Skeletal muscle satellite cell (primary cell): Measurements from ENCODE around the gene TMEM59L.

ENCODE experiments used
- H3K27me3 ChIP-seq: 2 replicates; pipeline ENCODE4 v1.7.0; 2013; ENCODE audit warnings: low read length; ENCODE audit not compliant: control insufficient read depth, insufficient read depth
- H3K36me3 ChIP-seq: 2 replicates; pipeline ENCODE4 v1.7.0; 2013; ENCODE audit warnings: mild to moderate bottlenecking, control low read depth, low read length; ENCODE audit not compliant: insufficient read depth
- H3K4me1 ChIP-seq: 2 replicates; pipeline ENCODE4 v1.7.0; 2013; ENCODE audit warnings: low read length; ENCODE audit not compliant: control insufficient read depth, insufficient read depth
- H3K4me2 ChIP-seq: 2 replicates; pipeline ENCODE4 v1.7.0; 2013; ENCODE audit warnings: mild to moderate bottlenecking, low read length
- H3K4me3 ChIP-seq: 2 replicates; pipeline ENCODE4 v1.7.0; 2013; ENCODE audit warnings: low read length
- H3K9ac ChIP-seq: 2 replicates; pipeline ENCODE4 v1.7.0; 2013; ENCODE audit warnings: mild to moderate bottlenecking, low read depth, low read length, moderate library complexity
- H3K9me3 ChIP-seq: replicated peaks from 2 replicates; pipeline ENCODE4 v1.7.0; 2013; ENCODE audit warnings: mild to moderate bottlenecking, control low read depth, low read length

The TMEM59L gene

DNA sequence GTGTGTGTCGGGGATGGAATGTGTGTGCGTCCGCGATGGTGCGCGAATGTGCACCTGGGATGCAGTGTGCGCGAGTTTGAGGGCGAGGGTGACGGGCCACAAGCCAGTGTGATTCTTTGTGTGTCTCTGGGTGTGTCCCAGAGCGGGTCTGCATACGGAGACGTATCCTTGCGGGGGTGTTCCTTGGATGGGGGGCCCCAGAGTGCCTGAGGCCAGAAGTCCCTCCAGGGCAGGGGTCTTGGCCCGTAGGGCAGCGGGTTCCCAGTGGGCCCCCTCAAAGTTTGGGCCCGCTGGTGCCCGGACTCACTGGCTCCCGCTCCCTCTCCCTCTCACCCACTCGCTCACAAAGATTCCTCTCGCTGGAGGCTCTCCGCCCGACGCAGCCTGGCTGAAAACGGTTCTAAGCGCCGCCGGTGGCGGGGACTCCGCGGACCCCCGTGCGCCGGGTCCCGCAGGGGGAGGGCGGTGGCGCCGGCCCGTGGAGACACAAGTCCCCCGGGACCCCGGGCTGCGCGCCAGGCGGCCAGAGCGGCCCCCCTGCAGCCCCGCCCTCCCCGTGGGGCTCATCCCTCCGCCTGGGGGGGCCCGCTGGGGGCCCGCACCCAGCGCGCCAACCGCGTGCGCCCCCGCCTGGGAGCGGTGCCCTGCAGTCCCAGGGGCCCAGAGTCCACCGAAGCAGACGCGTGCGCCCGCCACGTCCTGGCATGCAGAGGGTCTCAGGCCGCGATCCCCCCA lies 7.0 kb upstream of the TMEM59L start:
- Histone ChIP-seq H3K27me3 (peaks cover 33% of the 10 kb centered on the region), H3K4me3 (peak overlapping the region; percentile 72), H3K9me3 (no peaks in the 10 kb centered on the region), H3K4me1 (peaks cover 23% of the 10 kb centered on the region), H3K4me2 (peak overlapping the region; percentile 84), H3K9ac (peak overlapping the region; percentile 59), H3K36me3 (no peaks in the 10 kb centered on the region)

DNA sequence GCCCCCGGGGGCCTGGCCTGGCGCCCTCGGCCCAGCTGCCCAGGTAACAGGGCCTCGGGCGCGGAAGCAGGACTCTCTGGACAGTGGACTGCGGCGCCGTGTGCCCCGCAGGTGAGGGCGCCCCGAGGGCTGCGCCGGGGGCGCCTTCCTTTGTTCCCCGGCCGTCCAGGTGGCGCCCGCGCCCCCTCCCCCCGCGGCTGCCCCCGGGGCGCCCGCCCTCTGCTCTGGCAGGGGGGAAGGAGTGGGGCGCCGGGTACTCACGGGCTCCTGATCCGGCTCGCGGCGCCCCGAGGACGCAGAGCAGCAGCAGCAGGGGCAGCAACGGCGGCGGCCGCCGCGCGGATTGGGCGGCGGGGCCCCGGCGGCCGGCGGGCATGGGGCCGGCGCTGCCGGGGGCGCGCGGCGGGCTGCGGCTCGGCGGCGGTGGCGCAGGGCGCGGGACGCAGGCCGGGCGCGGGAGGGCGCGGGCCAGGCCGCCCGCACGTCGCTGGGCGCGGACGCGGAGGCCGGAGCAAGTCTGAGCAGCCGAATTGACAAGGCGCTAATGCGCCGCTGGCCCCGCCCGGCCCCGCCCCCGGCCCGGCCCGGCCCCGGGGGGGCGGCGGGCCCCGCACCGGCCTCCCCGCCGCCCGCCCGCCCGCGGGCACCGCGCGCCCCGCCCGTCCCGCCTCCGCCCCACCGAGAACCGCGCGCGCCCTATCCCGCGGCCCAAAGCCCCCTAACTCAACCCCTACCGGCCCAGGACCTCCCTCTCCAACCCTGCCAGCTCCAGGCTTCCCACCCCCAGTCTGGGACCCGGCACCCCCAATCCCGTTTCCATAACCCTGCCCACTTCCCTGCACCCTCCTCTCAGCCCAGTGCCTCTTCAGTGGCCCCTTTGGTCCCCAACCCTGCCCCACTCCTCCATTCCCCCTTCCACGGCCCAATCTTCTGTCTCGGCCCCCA lies 6.1 kb upstream of the TMEM59L start, which contains the start of gene CRLF1:
CRLF1 (minus strand) TSS at position 519 of the 945 bp plus-strand sequence; CDS start at position 376, 143 bp downstream.
- Histone ChIP-seq H3K27me3 (peaks cover 39% of the 10 kb centered on the region), H3K9ac (peak within 1 kb of the TSS; percentile 59), H3K36me3 (no peaks in the 10 kb centered on the region), H3K9me3 (no peaks in the 10 kb centered on the region), H3K4me2 (peak within 1 kb of the TSS; percentile 84), H3K4me3 (peak within 1 kb of the TSS; percentile 72), H3K4me1 (peaks cover 23% of the 10 kb centered on the region)

DNA sequence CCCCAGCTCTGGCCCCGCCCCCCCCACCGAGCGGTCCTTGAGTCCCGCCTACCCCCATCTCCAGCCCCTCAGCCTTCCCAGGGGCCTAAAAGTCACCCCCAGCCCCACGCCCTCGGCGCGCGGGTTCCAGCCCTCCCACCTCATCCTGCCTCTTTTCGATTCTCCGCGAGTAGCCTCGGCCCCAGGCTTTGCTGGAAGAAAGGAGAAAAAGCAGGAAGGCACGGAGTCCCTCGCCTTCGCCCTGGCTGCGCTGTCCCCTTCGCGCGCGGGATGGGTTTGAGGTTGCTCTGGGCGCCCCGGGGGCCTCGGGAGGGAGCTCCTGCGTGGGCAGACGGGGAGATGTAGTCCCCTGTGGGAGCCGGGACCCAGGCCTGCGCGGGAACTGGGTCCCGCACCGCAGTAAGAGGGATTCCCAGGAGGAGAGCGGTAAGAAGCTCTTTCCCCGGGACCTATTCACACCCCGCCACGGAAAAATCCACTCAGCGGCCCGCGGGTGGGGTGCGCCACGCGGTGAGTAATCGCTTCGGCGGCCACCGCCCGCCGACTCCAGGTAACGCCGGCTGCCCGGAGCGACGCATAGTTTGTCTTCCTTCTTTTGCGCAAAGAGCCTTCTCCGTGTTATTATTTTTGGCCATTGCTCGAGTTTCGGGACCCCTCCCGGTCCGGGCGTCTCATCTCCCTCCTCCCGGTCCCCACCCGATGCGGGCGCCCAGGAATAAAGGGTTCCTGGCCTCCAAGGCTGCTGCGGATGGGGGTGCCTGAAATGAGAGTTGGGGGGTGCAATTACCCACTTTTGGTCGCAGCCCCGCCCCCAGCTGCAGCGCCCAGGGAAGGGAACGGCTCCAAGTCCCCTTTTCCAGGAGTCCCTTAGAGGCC lies 5.2 kb upstream of the TMEM59L start:
- Histone ChIP-seq H3K4me2 (peak overlapping the region; percentile 77), H3K9ac (no peak overlapping the region), H3K36me3 (no peaks in the 10 kb centered on the region), H3K4me3 (peak overlapping the region; percentile 60), H3K4me1 (peaks cover 32% of the 10 kb centered on the region), H3K27me3 (peaks cover 48% of the 10 kb centered on the region), H3K9me3 (no peaks in the 10 kb centered on the region)

DNA sequence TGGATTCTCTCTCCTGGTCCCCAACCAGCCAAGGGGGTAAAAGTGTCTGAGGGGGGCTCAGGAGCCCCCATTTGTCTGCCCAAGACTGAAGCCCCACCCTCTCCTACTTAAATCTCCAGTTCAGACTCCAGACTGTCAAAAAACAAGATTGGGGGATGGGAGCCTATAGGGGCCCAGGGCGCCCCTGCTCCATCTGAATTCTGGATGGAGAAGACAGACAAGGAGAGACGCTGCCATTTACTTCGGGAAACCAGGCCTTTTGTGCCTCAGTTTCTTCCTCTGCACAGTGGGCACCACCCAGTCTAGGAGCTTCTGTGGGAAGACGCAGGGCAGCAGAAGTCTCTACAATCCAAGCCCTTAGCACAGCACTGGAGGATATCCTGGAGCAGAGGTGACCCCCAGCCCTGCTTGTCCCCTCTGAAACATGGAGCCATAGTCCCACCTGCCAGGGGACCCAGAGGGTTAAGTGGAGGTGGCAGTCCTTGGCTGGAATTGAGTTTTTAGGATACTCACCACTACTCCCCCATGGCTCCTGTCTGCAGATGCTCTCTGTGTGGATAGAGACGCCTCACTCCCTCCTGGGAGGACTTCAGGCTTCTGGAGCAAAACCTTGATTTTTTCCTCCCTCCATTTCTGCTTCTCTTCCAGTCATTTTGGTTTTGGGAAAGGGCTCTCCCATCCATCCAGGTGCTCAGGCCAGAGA lies 4.4 kb upstream of the TMEM59L start:
- H3K9ac ChIP-seq, result no peak overlapping the region
- peak overlapping the region; percentile 77 for H3K4me2 ChIP-seq
- peaks cover 28% of the 10 kb centered on the region for H3K4me1 ChIP-seq
- no peaks in the 10 kb centered on the region for H3K9me3 ChIP-seq
- H3K4me3 ChIP-seq, result no peak overlapping the region
- H3K36me3 ChIP-seq, result no peaks in the 10 kb centered on the region
- H3K27me3 ChIP-seq, result peaks cover 55% of the 10 kb centered on the region

DNA sequence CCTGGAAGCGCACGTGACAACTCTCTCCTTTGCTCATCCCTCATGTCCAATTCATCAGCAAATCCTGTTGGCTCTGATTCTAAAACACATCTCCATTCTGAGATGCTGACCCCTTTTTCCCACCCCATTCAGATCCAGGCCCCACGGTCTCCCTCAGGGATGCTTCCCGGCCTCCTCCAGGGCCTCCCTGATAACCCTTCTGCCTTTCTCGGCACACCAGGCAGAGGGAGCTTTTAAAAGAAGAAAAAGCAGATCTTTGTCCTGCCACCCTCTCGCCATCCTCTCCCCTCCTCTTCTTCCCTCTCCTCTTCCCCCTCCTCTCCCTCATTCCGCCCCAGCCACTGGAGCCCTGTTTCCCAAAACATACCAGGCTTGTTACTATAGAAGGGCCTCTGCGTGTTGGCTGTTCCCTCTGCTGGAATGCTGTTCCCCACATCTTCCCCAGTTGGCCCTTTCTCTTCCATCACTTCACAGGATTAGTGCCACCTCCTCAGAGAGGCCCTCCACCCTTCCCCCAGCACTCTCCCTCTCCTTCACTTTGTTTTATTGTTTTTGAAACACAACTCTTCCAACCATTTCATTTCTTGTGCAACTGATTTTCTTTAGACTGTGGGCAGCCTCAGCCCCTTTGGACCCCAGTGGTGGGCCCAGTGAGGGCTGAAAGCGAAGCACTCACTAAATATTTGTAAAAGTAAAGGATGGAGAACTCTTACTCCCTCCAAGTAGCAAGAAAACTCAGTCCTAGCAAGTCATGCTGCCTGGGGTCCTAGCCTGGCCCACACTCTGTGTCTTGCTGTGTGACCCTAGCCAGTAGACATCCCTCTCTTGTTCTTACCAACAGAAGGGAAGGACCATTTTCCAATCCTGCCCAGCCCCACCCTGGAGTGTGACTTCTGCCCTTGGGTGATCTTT lies 3.6 kb upstream of the TMEM59L start:
- H3K27me3 ChIP-seq, result peaks cover 62% of the 10 kb centered on the region
- H3K4me1 ChIP-seq, result peaks cover 21% of the 10 kb centered on the region
- no peaks in the 10 kb centered on the region for H3K9me3 ChIP-seq

DNA sequence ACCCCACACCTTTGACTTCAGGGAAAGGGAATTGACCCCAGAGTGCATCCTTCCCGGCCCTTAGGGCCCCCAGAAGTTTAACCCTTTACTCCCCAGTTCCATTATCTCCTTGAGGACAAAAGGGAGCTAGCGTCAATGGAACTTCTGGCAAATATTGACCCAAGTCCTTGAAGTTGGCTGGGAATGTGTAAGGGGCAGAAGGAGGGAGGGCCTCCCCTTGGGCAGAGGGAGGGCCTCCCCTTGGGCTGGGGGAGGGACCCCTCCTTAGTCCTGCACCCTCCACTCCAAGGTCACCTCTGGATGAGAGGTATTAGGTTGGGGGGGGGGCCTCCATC lies 3.0 kb upstream of the TMEM59L start:
- H3K9ac ChIP-seq, result no peak overlapping the region
- H3K36me3 ChIP-seq, result no peaks in the 10 kb centered on the region
- peaks cover 15% of the 10 kb centered on the region for H3K4me1 ChIP-seq
- no peak overlapping the region for H3K4me3 ChIP-seq
- H3K4me2 ChIP-seq, result no peak overlapping the region
- H3K9me3 ChIP-seq, result no peaks in the 10 kb centered on the region
- H3K27me3 ChIP-seq, result peaks cover 68% of the 10 kb centered on the region

More for the DNA sequence above, 3.6 kb upstream of the TMEM59L start:
- Histone ChIP-seq H3K4me2 (no peak overlapping the region), H3K4me3 (no peak overlapping the region), H3K36me3 (no peaks in the 10 kb centered on the region), H3K9ac (no peak overlapping the region)

DNA sequence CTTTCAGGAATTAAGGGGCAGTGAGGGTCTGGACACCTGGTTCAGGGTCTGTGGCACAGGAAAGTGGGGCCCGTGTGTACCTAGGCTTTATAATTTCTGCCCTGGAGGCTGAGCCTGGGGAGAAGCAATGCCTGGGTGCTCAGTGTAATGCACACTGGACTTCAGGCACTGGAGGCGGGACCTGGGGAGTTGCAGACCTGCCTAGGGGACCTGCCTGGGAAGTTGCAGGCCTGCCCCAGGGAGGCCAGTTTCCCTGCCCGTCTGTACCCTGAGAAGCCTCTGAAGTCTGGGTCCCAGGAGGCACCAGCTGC lies 2.5 kb upstream of the TMEM59L start:
- H3K9me3 ChIP-seq, result no peaks in the 10 kb centered on the region
- no peak overlapping the region for H3K4me3 ChIP-seq
- no peak overlapping the region for H3K4me2 ChIP-seq
- H3K27me3 ChIP-seq, result peaks cover 70% of the 10 kb centered on the region
- H3K4me1 ChIP-seq, result peaks cover 15% of the 10 kb centered on the region
- no peak overlapping the region for H3K9ac ChIP-seq
- H3K36me3 ChIP-seq, result no peaks in the 10 kb centered on the region

DNA sequence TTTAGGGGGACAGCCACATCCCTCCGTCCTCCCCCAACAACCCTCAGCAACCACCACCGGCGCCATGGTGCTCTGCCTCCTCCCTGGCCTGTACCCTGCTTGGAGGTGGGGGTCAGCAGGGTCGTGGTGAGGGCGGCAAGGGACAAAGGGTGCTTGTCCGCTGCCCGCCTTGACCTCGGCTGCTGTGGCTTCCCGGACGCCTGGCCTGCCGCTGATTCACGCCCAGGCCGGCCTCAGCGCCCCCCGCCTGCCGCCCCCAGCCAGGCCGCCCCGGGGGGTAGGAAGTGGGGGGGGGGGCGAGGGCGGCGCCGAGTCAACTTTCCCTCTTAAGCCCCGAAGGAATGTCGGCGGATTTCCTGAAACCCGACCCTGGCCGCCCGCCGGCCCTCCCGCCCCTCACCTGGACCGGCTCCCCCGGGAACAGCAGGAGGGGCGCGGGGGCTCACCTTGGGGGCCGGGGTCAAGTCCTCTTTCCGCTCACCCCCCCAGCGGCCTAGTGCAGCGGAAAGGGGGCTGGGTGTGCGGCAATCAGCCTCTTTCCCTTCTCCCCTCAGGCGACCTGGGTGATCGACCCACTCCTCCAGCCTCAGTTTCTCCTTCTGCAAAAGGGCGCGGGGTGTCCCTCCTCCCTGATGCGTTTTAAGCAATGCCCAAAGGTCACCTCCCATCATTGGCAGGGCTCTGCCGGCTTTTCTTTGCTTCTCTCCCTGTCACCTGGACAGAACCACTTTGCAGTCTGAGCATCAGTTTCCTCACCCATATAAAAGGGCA lies 1.9 kb upstream of the TMEM59L start:
- Histone ChIP-seq H3K4me1 (peaks cover 15% of the 10 kb centered on the region), H3K27me3 (peaks cover 73% of the 10 kb centered on the region), H3K36me3 (no peaks in the 10 kb centered on the region), H3K9ac (no peak overlapping the region), H3K4me2 (no peak overlapping the region), H3K9me3 (no peaks in the 10 kb centered on the region), H3K4me3 (no peak overlapping the region)

DNA sequence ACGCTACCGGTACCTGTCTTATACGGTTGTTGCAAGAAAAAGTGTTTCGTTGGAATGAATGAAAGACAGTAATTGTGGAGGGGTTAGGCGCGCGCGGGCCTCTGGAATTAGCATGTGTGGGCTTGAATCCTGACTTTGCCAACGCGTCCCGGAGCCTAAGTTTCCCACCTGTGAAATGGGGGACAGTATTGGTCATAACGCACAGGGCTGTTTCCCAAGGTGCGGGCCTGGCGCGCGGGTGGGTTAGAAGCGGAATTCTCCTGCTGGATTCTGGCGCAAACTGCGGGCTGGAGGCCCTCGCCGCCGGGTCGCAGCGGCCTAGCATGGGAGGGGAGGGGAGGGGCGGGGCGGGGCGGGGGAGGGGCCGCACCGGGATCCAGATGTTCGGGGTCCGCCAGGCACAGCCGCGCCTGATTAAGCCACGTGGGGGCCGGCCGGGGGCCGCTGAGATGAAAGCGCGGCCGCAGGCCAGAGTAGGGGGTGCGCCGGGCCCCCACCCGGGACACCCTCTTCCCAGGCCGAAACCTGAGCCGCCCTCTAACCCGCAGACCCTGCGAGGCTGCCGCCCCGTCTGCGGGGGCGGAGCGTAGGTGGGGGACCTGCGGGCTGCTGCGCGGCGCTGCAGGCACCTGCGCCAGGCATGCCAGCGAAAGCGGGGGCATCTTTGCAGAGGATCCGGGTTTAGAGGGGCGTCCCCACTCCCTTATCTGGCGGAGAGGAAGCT lies 1.2 kb upstream of the TMEM59L start:
- Histone ChIP-seq H3K4me3 (peak overlapping the region; percentile 19), H3K9ac (no peak overlapping the region), H3K36me3 (no peaks in the 10 kb centered on the region), H3K9me3 (no peaks in the 10 kb centered on the region), H3K4me2 (peak overlapping the region; percentile 85), H3K4me1 (peaks cover 15% of the 10 kb centered on the region), H3K27me3 (peaks cover 73% of the 10 kb centered on the region)
